GM19468 (cell line): ENCODE measurements around the gene CERS3.

ENCODE experiments used
- ATAC-seq: cut with Tn5 transposase; IDR thresholded peaks from one replicate; pipeline ENCODE4 v1.9.1; 2021; ENCODE audit warnings: mild to moderate bottlenecking, moderate library complexity, moderate number of reproducible peaks; ENCODE audit not compliant: unreplicated experiment; ENCODE audit errors: extremely low read depth

Gene CERS3

GRCh38 chr15:100394736-100395440 is 133.9 kb downstream of the CERS3 start:
- ATAC-seq = no peak

- no peak for ATAC-seq
These were observed 135.7 kb downstream of the CERS3 start for GRCh38 chr15:100393008-100393407.

GRCh38 chr15:100385300-100386050 is 143.3 kb downstream of the CERS3 start:
- ATAC-seq = no peak

GRCh38 chr15:100384108-100384410 is 144.7 kb downstream of the CERS3 start:
- ATAC-seq = no peak

- ATAC-seq = no peak
These were observed 145.2 kb downstream of the CERS3 start for GRCh38 chr15:100383302-100384107.

- ATAC-seq = no peak
These were observed 154.8 kb downstream of the CERS3 start for GRCh38 chr15:100373942-100374341.

GRCh38 chr15:100373120-100373896 is 155.4 kb downstream of the CERS3 start:
- ATAC-seq = no peak

- ATAC-seq = no peak
These were observed 156.0 kb downstream of the CERS3 start for GRCh38 chr15:100372739-100373119.

GRCh38 chr15:100355342-100355741 is 173.4 kb downstream of the CERS3 start:
- ATAC-seq = no peak

GRCh38 chr15:100353449-100353848 is 175.3 kb downstream of the CERS3 start:
- no peak for ATAC-seq

- no peak for ATAC-seq
These were observed 178.1 kb downstream of the CERS3 start for GRCh38 chr15:100350434-100351226.
